GM10248 (cell line): Measurements from ENCODE around the gene SLC33A1.
"Not testable (repeated sequence)": the region's sequence is repeated elsewhere in the genome, so short reads cannot be mapped to it uniquely, and the experiment has no call there.

Experiments used
- CTCF ChIA-PET: fragments of 300-600 bp; sonication (Branson Sonifier 250); formaldehyde crosslinking; extraction: SDS; loops from one replicate; lab custom pipeline; 2021; ENCODE audit warnings: antibody characterized with exemption; lab: Yijun Ruan, JAX
- POLR2A ChIA-PET: fragments of 350-650 bp; sonication (Branson Sonifier 250); formaldehyde crosslinking; extraction: SDS; loops from one replicate; lab custom pipeline; 2020; ENCODE audit warnings: antibody characterized with exemption; lab: Yijun Ruan, JAX
- DNase-seq: peaks from one replicate; pipeline ENCODE4 v3.0.0; 2012; ENCODE audit errors: extremely low spot score
- TF ChIP-seq, protein P1 (sequence below): IDR thresholded peaks from 2 replicates; pipeline ENCODE4 v1.5.1; 2012; ENCODE audit warnings: mild to moderate bottlenecking, low read depth; ENCODE audit errors: extremely low read depth, missing control alignments, control extremely low read depth

SLC33A1 gene

GRCh38 chr3:155852341-155852740 lies 1.9 kb downstream of the SLC33A1 start:
- POLR2A ChIA-PET: interaction anchor here (2.2 kb wide), 1 partner anchor 46 kb away, joined by 8 read pairs; the partner anchor contains the start of gene C3orf33
- no peak for DNase-seq
- CTCF ChIA-PET: interaction anchor here (1.5 to 4.1 kb wide), 5 partner anchors 9 to 47 kb away, joined by 3 to 28 read pairs (median 6); partner anchors contain the start of genes C3orf33 and GMPS
- TF ChIP-seq, protein P1, sequence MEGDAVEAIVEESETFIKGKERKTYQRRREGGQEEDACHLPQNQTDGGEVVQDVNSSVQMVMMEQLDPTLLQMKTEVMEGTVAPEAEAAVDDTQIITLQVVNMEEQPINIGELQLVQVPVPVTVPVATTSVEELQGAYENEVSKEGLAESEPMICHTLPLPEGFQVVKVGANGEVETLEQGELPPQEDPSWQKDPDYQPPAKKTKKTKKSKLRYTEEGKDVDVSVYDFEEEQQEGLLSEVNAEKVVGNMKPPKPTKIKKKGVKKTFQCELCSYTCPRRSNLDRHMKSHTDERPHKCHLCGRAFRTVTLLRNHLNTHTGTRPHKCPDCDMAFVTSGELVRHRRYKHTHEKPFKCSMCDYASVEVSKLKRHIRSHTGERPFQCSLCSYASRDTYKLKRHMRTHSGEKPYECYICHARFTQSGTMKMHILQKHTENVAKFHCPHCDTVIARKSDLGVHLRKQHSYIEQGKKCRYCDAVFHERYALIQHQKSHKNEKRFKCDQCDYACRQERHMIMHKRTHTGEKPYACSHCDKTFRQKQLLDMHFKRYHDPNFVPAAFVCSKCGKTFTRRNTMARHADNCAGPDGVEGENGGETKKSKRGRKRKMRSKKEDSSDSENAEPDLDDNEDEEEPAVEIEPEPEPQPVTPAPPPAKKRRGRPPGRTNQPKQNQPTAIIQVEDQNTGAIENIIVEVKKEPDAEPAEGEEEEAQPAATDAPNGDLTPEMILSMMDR: no peak

GRCh38 chr3:155849404-155849803 lies 4.8 kb downstream of the SLC33A1 start:
- CTCF ChIA-PET: interaction anchor here (0.7 to 4.8 kb wide), 2 partner anchors 14 to 43 kb away, joined by 3 to 18 read pairs; partner anchors contain the start of gene C3orf33
- POLR2A ChIA-PET, DNase-seq: not testable (repeated sequence)

- CTCF ChIA-PET: interaction anchor here (4.8 kb wide), 1 partner anchor 42 kb away, joined by 18 read pairs; the partner anchor contains the start of gene C3orf33
- TF ChIP-seq, protein P1: no peak
Observed at GRCh38 chr3:155847993-155848392, 6.2 kb downstream of the SLC33A1 start.

DNA sequence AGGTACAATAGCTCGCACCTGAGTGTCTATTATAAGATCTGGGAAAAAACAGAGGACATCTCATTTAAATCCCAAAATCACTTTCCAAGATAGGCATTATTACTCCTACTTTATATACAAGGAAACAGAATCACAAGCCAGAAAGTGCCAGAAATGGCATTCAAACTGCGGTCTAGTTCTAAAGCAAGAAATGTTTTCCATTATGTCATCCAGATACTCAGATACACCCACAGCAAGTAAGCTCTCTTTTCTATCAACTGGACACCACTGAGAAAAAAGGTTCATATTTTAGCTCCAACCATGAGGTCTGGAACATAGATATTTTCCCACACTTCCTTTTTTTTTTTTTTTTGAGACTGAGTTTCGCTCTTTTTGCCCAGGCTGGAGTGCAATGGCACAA lies 8.1 kb downstream of the SLC33A1 start:
- DNase-seq: peak; percentile 31
- ChIA-PET CTCF (interaction anchor here (0.7 to 1.3 kb wide), 3 partner anchors 17 to 40 kb away, joined by 3 to 11 read pairs (median 3); partner anchors contain the start of genes C3orf33 and GMPS), POLR2A (interaction anchor here (0.7 kb wide), 3 partner anchors 42 to 1243 kb away, joined by 3 to 8 read pairs (median 4); no protein-coding TSS in a partner anchor)
- TF ChIP-seq, protein P1: no peak

More at GRCh38 chr3:155847993-155848392, 6.2 kb downstream of the SLC33A1 start:
- DNase-seq: no peak
- POLR2A ChIA-PET: no interaction called here

DNA sequence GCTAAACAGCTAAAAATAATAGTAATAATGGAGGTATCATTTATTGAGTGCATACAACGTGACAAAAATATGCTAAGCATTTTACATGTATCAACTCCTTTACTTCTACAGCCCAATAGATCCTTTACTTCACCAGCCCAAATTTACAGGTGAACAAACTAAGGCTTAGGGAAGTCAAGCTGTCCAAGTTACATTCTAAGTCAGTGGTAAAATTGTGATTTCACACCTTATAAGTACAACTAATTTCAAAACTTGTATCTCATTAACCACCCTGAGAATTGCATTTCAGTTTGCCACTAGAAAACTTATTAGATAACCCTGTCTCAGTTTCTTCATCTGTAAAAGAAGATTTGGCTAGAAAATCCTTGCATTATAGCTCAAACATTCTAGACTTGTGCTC lies 10.7 kb downstream of the SLC33A1 start:
- TF ChIP-seq, protein P1: no peak
- DNase-seq: no peak
- POLR2A ChIA-PET: interaction anchor here (1.0 kb wide), 1 partner anchor 10 kb away, joined by 6 read pairs; no protein-coding TSS in a partner anchor
- CTCF ChIA-PET: interaction anchor here (1.4 to 2.0 kb wide), 3 partner anchors 8 to 37 kb away, joined by 4 to 6 read pairs (median 6); partner anchors contain the start of gene C3orf33

GRCh38 chr3:155835341-155836071 lies 18.7 kb downstream of the SLC33A1 start:
- CTCF ChIA-PET: interaction anchor here (0.7 to 1.7 kb wide), 4 partner anchors 8 to 29 kb away, joined by 3 to 9 read pairs (median 4); partner anchors contain the start of gene C3orf33
- POLR2A ChIA-PET: no interaction called here

DNA sequence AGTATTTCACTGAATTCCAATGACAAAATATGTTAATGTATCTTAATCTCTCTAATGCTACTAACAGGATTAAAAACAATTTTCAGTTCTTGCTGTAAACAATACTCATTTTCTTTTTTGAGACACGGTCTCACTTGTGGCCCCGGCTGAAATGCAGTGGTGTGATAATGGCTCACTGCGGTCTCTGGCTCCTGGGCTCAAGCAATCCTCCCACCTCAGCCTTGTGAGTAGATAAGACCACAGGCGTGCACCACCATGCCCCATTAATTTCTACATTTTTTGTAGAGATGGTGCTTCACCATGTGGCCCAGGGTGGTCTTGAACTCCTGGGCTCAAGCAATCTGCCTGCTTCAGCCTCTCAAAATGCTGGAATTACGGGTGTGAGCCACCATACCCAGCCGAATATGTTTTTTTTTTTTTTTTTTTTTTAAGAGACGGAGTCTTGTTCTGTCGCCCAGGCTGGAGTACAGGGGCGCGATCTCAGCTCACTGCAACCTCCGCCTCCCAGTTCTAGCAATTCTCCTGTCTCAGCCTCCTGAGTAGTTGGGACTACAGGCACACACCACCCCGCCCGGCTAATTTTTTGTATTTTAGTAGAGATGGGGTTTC lies 25.6 kb downstream of the SLC33A1 start:
- POLR2A ChIA-PET, DNase-seq: not testable (repeated sequence)
- CTCF ChIA-PET: interaction anchor here (1.0 to 1.6 kb wide), 3 partner anchors 14 to 22 kb away, joined by 3 to 15 read pairs (median 5); partner anchors contain the start of gene C3orf33

More at GRCh38 chr3:155835341-155836071, 18.7 kb downstream of the SLC33A1 start:
- no peak for DNase-seq
- TF ChIP-seq, protein P1: no peak
